Right renal cortex interstitium (tissue), 3 donors: ENCODE data around the gene NEMP1. TPM values are rescaled to one million over a fixed set of nuclear protein-coding genes. Genes with fewer than 3 reads are reported as not detected.
"Not testable (repeated sequence)": the region's sequence is repeated elsewhere in the genome, so short reads cannot be mapped to it uniquely, and the experiment has no call there.

Source experiments
- DNase-seq, 3 donors: peaks; one replicate each; pipeline ENCODE4 v3.0.0-alpha.2; 2013; ENCODE audit warnings: low read depth in 3 of 3, low spot score in 2 of 3
- polyA plus RNA-seq, 3 donors: library from polyadenylated mRNA; unstranded; fragments of 120-200 nt; gene quantifications; one replicate each; pipeline ENCODE4 v1.2.1, GENCODE V29; 2013; ENCODE audit not compliant: insufficient read length in 3 of 3

The NEMP1 gene
- polyA plus RNA-seq, 3 donors: 22.5 to 24.8 (median 23.6) TPM

- no peak for DNase-seq
Measured at GRCh38 chr12:57091638-57092528, 13.3 kb upstream of the NEMP1 start.

- DNase-seq: no peak
Measured at GRCh38 chr12:57090924-57091637, 12.5 kb upstream of the NEMP1 start.

- no peak for DNase-seq
Measured at GRCh38 chr12:57090490-57090889, 11.9 kb upstream of the NEMP1 start.

GRCh38 chr12:57089271-57090245 is 11.0 kb upstream of the NEMP1 start:
- no peak for DNase-seq

- DNase-seq: peak; percentile 82 to 90 (median 86)
Measured at GRCh38 chr12:57088354-57089270, 10.0 kb upstream of the NEMP1 start, which contains the start of gene NAB2. NAB2 (plus strand) TSS chr12:57089114; CDS start chr12:57089272, 158 bp downstream.

GRCh38 chr12:57087691-57088353 is 9.2 kb upstream of the NEMP1 start:
- peak; percentile 80 to 88 (median 85) for DNase-seq

GRCh38 chr12:57087010-57087690 is 8.6 kb upstream of the NEMP1 start:
- DNase-seq: peak in 1 of 3 donors; percentile 72

GRCh38 chr12:57086493-57087009 is 8.0 kb upstream of the NEMP1 start:
- peak in 1 of 3 donors; percentile 71 for DNase-seq

- DNase-seq: peak in 1 of 3 donors; percentile 68
Measured at GRCh38 chr12:57085999-57086492, 7.5 kb upstream of the NEMP1 start.

GRCh38 chr12:57080855-57081254 is 2.3 kb upstream of the NEMP1 start:
- no peak for DNase-seq

GRCh38 chr12:57079821-57080220 is 1.2 kb upstream of the NEMP1 start:
- DNase-seq: no peak

GRCh38 chr12:57073566-57074450 is 4.8 kb downstream of the NEMP1 start:
- DNase-seq: not testable (repeated sequence)

GRCh38 chr12:57072661-57073060 is 5.9 kb downstream of the NEMP1 start:
- DNase-seq: no peak

GRCh38 chr12:57069523-57069922 is 9.1 kb downstream of the NEMP1 start:
- peak in 2 of 3 donors; percentile 60 to 71 for DNase-seq

GRCh38 chr12:57066245-57066644 is 12.3 kb downstream of the NEMP1 start:
- no peak for DNase-seq

GRCh38 chr12:57063991-57064685 is 14.5 kb downstream of the NEMP1 start:
- DNase-seq: no peak
